IMR-90 (cell line): Measurements from ENCODE around the gene S100B. TPM values are rescaled to one million over a fixed set of nuclear protein-coding genes. Genes with fewer than 3 reads are reported as not detected.

Source experiments
- ATAC-seq: fragments of 200-7000 bp; cut with Tn5 transposase; 2 replicates; pipeline ENCODE4 v1.9.1; 2020; ENCODE audit warnings: low read depth, mild to moderate bottlenecking, moderate library complexity
- BruUV-seq: library from RNA; stranded (reverse); fragments of 400-500 nt; replicated peaks from 2 replicates; lab custom pipeline; 2021; lab: Mats Ljungman, UMichigan
- CTCF ChIA-PET: fragments of 300-600 bp; formaldehyde crosslinking; extraction: SDS; loops from one replicate; lab custom pipeline; 2021; ENCODE audit warnings: antibody characterized with exemption; lab: Yijun Ruan, JAX
- POLR2A ChIA-PET: fragments of 300-600 bp; sonication (Branson Sonifier 250); formaldehyde crosslinking; loops from one replicate; lab custom pipeline; 2022; ENCODE audit warnings: antibody characterized with exemption; ENCODE audit not compliant: unreplicated experiment; lab: Charles Lee
- DNase-seq: peaks from one replicate; pipeline ENCODE4 v3.0.0; 2013
- H2AFZ ChIP-seq: replicated peaks from 2 replicates; pipeline ENCODE3; 2013; ENCODE audit warnings: low read length, mild to moderate bottlenecking; ENCODE audit not compliant: poor library complexity
- H2AK5ac ChIP-seq: 2 replicates; pipeline ENCODE4 v1.6.1; 2013; ENCODE audit warnings: low read depth, low read length, inconsistent platforms
- H2AK9ac ChIP-seq: replicated peaks from 2 replicates; pipeline ENCODE3; 2013; ENCODE audit warnings: mild to moderate bottlenecking, low read depth, low read length, moderate library complexity; ENCODE audit not compliant: poor library complexity
- H2BK120ac ChIP-seq: 2 replicates; pipeline ENCODE4 v1.6.1; 2013; ENCODE audit warnings: low read depth, low read length, inconsistent platforms
- H2BK15ac ChIP-seq: 3 replicates; pipeline ENCODE4 v1.6.1; 2013; ENCODE audit warnings: low read depth, low read length, inconsistent platforms
- H2BK20ac ChIP-seq: 2 replicates; pipeline ENCODE4 v1.6.1; 2013; ENCODE audit warnings: low read depth, mild to moderate bottlenecking, inconsistent platforms, low read length, moderate library complexity
- H2BK5ac ChIP-seq: 2 replicates; pipeline ENCODE4 v1.6.1; 2013; ENCODE audit warnings: mild to moderate bottlenecking, low read depth, low read length, inconsistent platforms; ENCODE audit not compliant: poor library complexity, severe bottlenecking
- H3K14ac ChIP-seq: replicated peaks from 2 replicates; pipeline ENCODE4 v1.6.1; 2013; ENCODE audit warnings: low read depth, low read length, inconsistent platforms
- H3K18ac ChIP-seq: 2 replicates; pipeline ENCODE4 v1.6.1; 2013; ENCODE audit warnings: low read depth, low read length, control low read depth
- H3K23ac ChIP-seq: 2 replicates; pipeline ENCODE4 v1.6.1; 2013; ENCODE audit warnings: low read depth, low read length, inconsistent platforms
- H3K27ac ChIP-seq: 2 replicates; pipeline ENCODE4 v1.5.1; 2013; ENCODE audit warnings: mild to moderate bottlenecking, control low read depth, low read length; ENCODE audit not compliant: insufficient read depth
- H3K27me3 ChIP-seq: 2 replicates; pipeline ENCODE4 v1.6.1; 2013; ENCODE audit warnings: low read length; ENCODE audit not compliant: control insufficient read depth, insufficient read depth
- H3K36me3 ChIP-seq: 2 replicates; pipeline ENCODE4 v1.6.1; 2013; ENCODE audit warnings: low read length, mixed read lengths; ENCODE audit not compliant: control insufficient read depth, insufficient read depth
- H3K4ac ChIP-seq: 2 replicates; pipeline ENCODE4 v1.6.1; 2013; ENCODE audit warnings: low read depth, low read length, inconsistent platforms
- H3K4me1 ChIP-seq: 2 replicates; pipeline ENCODE4 v1.6.1; 2013; ENCODE audit warnings: low read length, mixed read lengths; ENCODE audit not compliant: control insufficient read depth, insufficient read depth
- H3K4me2 ChIP-seq: 2 replicates; pipeline ENCODE4 v1.6.1; 2013; ENCODE audit warnings: low read depth, mild to moderate bottlenecking, control low read depth, low read length, moderate library complexity
- H3K4me3 ChIP-seq: 2 replicates; pipeline ENCODE4 v1.5.1; 2013; ENCODE audit warnings: low read depth, mild to moderate bottlenecking, control low read depth, low read length, moderate library complexity; ENCODE audit not compliant: insufficient read depth
- H3K56ac ChIP-seq: 2 replicates; pipeline ENCODE4 v1.6.1; 2013; ENCODE audit warnings: low read length, inconsistent platforms; ENCODE audit not compliant: insufficient read depth; ENCODE audit errors: extremely low read depth
- H3K79me1 ChIP-seq, 2 experiments: 2 replicates each; pipeline ENCODE4 v1.6.1; 2013; ENCODE audit warnings: low read length in 2 of 2, inconsistent platforms in 1 of 2, low read depth in 1 of 2
- H3K9ac ChIP-seq: 2 replicates; pipeline ENCODE4 v1.6.1; 2013; ENCODE audit warnings: low read depth, low read length, control low read depth
- H3K9me1 ChIP-seq: 2 replicates; pipeline ENCODE4 v1.6.1; 2013; ENCODE audit warnings: low read length, inconsistent platforms; ENCODE audit not compliant: insufficient read depth
- H3K9me3 ChIP-seq: 2 replicates; pipeline ENCODE4 v1.6.1; 2013; ENCODE audit warnings: low read length; ENCODE audit not compliant: control insufficient read depth, insufficient read depth
- H4K20me1 ChIP-seq: 2 replicates; pipeline ENCODE4 v1.6.1; 2013; ENCODE audit warnings: low read length, inconsistent platforms; ENCODE audit not compliant: insufficient read depth
- H4K5ac ChIP-seq: 2 replicates; pipeline ENCODE4 v1.6.1; 2013; ENCODE audit warnings: mild to moderate bottlenecking, low read depth, low read length, control low read depth
- H4K8ac ChIP-seq, 2 experiments: 2 replicates each; pipeline ENCODE4 v1.6.1; 2013; ENCODE audit warnings: low read depth in 2 of 2, low read length in 2 of 2, control low read depth in 1 of 2, inconsistent platforms in 1 of 2
- H4K91ac ChIP-seq: 2 replicates; pipeline ENCODE4 v1.6.1; 2013; ENCODE audit warnings: low read depth, low read length, inconsistent platforms; ENCODE audit not compliant: insufficient read depth
- CHD1 ChIP-seq: IDR thresholded peaks from 2 replicates; pipeline ENCODE4 v1.6.1; 2012; ENCODE audit warnings: low read depth, low read length, improper control_type of control experiment
- WGBS, 2 experiments: methylation state at CpG; one replicate each; pipeline versions ENCODE4 v1.1.5 to v1.1.7; 2013; ENCODE audit warnings: missing lambda C conversion rate in 2 of 2; ENCODE audit not compliant: insufficient read length in 1 of 2; ENCODE audit errors: extremely low coverage in 2 of 2; 5-methylcytosine and 5-hydroxymethylcytosine counted together
- dilution Hi-C: fragments of 300-500 bp; cut with HindIII; formaldehyde crosslinking; loops from one replicate; pipeline ENCODE4 v1.14.3; 2018; ENCODE audit warnings: low sequenced_read_pairs; ENCODE audit not compliant: unreplicated experiment
- in situ Hi-C: fragments of 300-500 bp; cut with MboI; formaldehyde crosslinking; loops from 3 replicates; pipeline ENCODE4 v1.14.3; 2019; ENCODE audit warnings: low sequenced_read_pairs, inconsistent platforms, mixed read lengths
- intact Hi-C: fragments of 100-400 bp; cut with micrococcal nuclease; formaldehyde crosslinking; loops from 2 replicates; pipeline ENCODE4 v1.10.0; 2022
- polyA plus RNA-seq, 3 experiments: library from polyadenylated mRNA; depleted of rRNA; stranded (reverse); fragments of >200 nt; gene quantifications; 2 replicates each; pipeline ENCODE4 v1.2.3, GENCODE V29; 2012; ENCODE audit warnings: low replicate concordance in 1 of 3
- total RNA-seq: library from RNA; depleted of rRNA; stranded (reverse); fragments of >200 nt; gene quantifications from 2 replicates; pipeline ENCODE4 v1.2.3, GENCODE V29; 2012

S100B gene
- total and polyA plus RNA-seq, 2 of the 4 experiments (the other 2 are of a cell fraction), result 0.18 to 0.26 TPM

GRCh38 chr21:46627726-46628125 is 22.8 kb upstream of the S100B start:
- no peaks in the 10 kb centered on the region; the same call in 1 of the 2 replicates for H3K9me1 ChIP-seq
- no peak for DNase-seq
- H3K4ac ChIP-seq, result no peak overlapping the region
- CTCF ChIA-PET, result interaction anchor here (1.3 kb wide), 1 partner anchor 12 kb away, joined by 3 read pairs; no protein-coding TSS in a partner anchor
- no peak overlapping the region for H2BK5ac ChIP-seq
- peaks cover 6% of the 10 kb centered on the region for H3K27me3 ChIP-seq
- no peak for ATAC-seq
- no peak overlapping the region for H2BK120ac ChIP-seq
- H3K4me2 ChIP-seq, result no peak overlapping the region
- BruUV-seq, result no TSS peak
- H3K9ac ChIP-seq, result no peak overlapping the region
- POLR2A ChIA-PET, result no interaction called here
- H3K56ac ChIP-seq, result no peak overlapping the region
- no peaks in the 10 kb centered on the region for H3K4me1 ChIP-seq
- no peaks in the 10 kb centered on the region for H4K20me1 ChIP-seq
- no peak overlapping the region for H2BK15ac ChIP-seq
- in situ Hi-C loops (no loop called here), intact Hi-C loops (no loop called here), dilution Hi-C loops (no loop called here)
- H2AFZ ChIP-seq, result no peak overlapping the region
- H3K79me1 ChIP-seq, result no peaks in the 10 kb centered on the region
- H3K9me3 ChIP-seq, result peaks cover 16% of the 10 kb centered on the region
- no peaks in the 10 kb centered on the region for H3K36me3 ChIP-seq
- no peak overlapping the region for H3K14ac ChIP-seq
- 46% methylated on average over 2 of the region's 4 CpGs; no CpG with 5 or more reads in 1 of the 2 experiments for WGBS, 2 experiments
- no peak overlapping the region for H2BK20ac ChIP-seq
- no peak overlapping the region for H3K23ac ChIP-seq
- H2AK9ac ChIP-seq, result no peak overlapping the region
- no peak overlapping the region for H4K8ac ChIP-seq
- no peak overlapping the region for H4K5ac ChIP-seq
- H3K18ac ChIP-seq, result no peak overlapping the region
- no peak overlapping the region for H3K4me3 ChIP-seq
- no peak overlapping the region for H4K91ac ChIP-seq
- no peak for TF ChIP-seq CHD1
- H2AK5ac ChIP-seq, result no peak overlapping the region
- no peak overlapping the region for H3K27ac ChIP-seq
